SK-N-SH (cell line): ENCODE data around the gene LYPD4.

Experiments
- EP300 ChIP-seq, 2 experiments: IDR thresholded peaks; 2 replicates each; pipeline versions ENCODE4 v1.4.0 to v1.6.1; 2012; ENCODE audit warnings: borderline replicate concordance in 1 of 2, low read depth in 1 of 2, low read length in 1 of 2
- GABPA ChIP-seq: IDR thresholded peaks from 2 replicates; pipeline ENCODE4 v1.4.0; 2012; ENCODE audit warnings: low read depth, mild to moderate bottlenecking
- GATA2 ChIP-seq: sonication (generic); formaldehyde crosslinking; IDR thresholded peaks from 2 replicates; pipeline ENCODE4 v1.5.0; 2020; ENCODE audit warnings: mild to moderate bottlenecking, missing genetic modification reagents
- JUND ChIP-seq: IDR thresholded peaks from 2 replicates; pipeline ENCODE4 v1.4.0; 2012
- RAD21 ChIP-seq: IDR thresholded peaks from 2 replicates; pipeline ENCODE4 v1.6.1; 2012; ENCODE audit warnings: mild to moderate bottlenecking, low read length
- RXRA ChIP-seq: IDR thresholded peaks from 2 replicates; pipeline ENCODE4 v1.4.0; 2012; ENCODE audit warnings: low read depth, mild to moderate bottlenecking, borderline replicate concordance
- YY1 ChIP-seq: IDR thresholded peaks from 2 replicates; pipeline ENCODE4 v1.4.0; 2012; ENCODE audit warnings: low read depth, mild to moderate bottlenecking
- TF ChIP-seq, protein P1 (sequence below): fragments of 200-600 bp; sonication (generic); IDR thresholded peaks from 2 replicates; pipeline ENCODE4 v1.6.1; 2017; ENCODE audit warnings: antibody characterized with exemption, mild to moderate bottlenecking, moderate library complexity
- TF ChIP-seq, protein P2 (sequence below): fragments of 150-350 bp; IDR thresholded peaks from 2 replicates; pipeline ENCODE4 v1.6.1; 2017; ENCODE audit warnings: antibody characterized with exemption, low read length, low read depth, borderline replicate concordance
- TF ChIP-seq, protein P3 (sequence below): IDR thresholded peaks from 2 replicates; pipeline ENCODE4 v1.4.0; 2012; ENCODE audit warnings: low read depth

DNA sequence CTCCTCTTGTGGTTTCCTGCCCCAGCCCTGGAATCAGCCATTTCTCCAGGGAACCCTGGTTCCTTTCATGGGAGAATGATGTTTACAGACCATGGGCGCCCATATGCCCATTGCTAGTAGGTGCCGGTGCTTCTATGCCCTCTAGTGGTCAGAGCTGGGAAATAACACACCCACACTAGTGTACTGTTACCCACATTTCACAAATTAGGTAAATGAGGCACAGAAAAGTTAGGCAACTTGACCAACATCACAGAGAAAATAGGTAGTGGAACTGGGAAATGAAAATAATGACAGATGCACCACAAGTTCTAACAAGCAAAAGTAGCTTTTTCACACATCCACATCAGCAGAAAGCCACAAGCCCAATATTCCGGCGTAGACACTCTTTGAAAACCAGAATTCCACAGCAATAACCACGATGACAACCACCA, 49.4 kb downstream of the LYPD4 start:
- TF ChIP-seq EP300 (IDR thresholded peaks at IDR 0.05; ENCODE audit: borderline replicate concordance in 1 of 2, low read depth in 1 of 2, low read length in 1 of 2), result no peak
- TF ChIP-seq YY1, result no peak
- TF ChIP-seq, protein P1, sequence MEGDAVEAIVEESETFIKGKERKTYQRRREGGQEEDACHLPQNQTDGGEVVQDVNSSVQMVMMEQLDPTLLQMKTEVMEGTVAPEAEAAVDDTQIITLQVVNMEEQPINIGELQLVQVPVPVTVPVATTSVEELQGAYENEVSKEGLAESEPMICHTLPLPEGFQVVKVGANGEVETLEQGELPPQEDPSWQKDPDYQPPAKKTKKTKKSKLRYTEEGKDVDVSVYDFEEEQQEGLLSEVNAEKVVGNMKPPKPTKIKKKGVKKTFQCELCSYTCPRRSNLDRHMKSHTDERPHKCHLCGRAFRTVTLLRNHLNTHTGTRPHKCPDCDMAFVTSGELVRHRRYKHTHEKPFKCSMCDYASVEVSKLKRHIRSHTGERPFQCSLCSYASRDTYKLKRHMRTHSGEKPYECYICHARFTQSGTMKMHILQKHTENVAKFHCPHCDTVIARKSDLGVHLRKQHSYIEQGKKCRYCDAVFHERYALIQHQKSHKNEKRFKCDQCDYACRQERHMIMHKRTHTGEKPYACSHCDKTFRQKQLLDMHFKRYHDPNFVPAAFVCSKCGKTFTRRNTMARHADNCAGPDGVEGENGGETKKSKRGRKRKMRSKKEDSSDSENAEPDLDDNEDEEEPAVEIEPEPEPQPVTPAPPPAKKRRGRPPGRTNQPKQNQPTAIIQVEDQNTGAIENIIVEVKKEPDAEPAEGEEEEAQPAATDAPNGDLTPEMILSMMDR, result peak; percentile 86
- no peak for TF ChIP-seq RXRA
- TF ChIP-seq GATA2, result no peak
- TF ChIP-seq, protein P2, sequence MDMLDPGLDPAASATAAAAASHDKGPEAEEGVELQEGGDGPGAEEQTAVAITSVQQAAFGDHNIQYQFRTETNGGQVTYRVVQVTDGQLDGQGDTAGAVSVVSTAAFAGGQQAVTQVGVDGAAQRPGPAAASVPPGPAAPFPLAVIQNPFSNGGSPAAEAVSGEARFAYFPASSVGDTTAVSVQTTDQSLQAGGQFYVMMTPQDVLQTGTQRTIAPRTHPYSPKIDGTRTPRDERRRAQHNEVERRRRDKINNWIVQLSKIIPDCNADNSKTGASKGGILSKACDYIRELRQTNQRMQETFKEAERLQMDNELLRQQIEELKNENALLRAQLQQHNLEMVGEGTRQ, result no peak
- TF ChIP-seq, protein P3, sequence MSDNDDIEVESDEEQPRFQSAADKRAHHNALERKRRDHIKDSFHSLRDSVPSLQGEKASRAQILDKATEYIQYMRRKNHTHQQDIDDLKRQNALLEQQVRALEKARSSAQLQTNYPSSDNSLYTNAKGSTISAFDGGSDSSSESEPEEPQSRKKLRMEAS, result no peak
- TF ChIP-seq GABPA, result no peak
- TF ChIP-seq JUND, result no peak
- peak; percentile 17; the same call in 1 of the 2 replicates for TF ChIP-seq RAD21
